AG04450 (cell line): ENCODE results near the gene TRIM25. TPM values are rescaled to one million over a fixed set of nuclear protein-coding genes. Genes with fewer than 3 reads are reported as not detected.

Experiments
- CTCF ChIA-PET: fragments of 300-600, 350-600 bp; formaldehyde crosslinking; extraction: SDS; loops from one replicate; lab custom pipeline; 2022; ENCODE audit warnings: antibody characterized with exemption, inconsistent platforms; lab: Charles Lee
- POLR2A ChIA-PET: fragments of 350-600 bp; formaldehyde crosslinking; extraction: SDS; loops from one replicate; lab custom pipeline; 2021; ENCODE audit warnings: antibody characterized with exemption, inconsistent platforms; lab: Yijun Ruan, JAX
- DNase-seq: peaks from one replicate; pipeline ENCODE4 v3.0.0-alpha.2; 2011; ENCODE audit warnings: low read depth, low spot score
- H3K27ac ChIP-seq: one replicate; pipeline ENCODE4 v1.5.1; 2012; ENCODE audit warnings: low read depth, low read length, control low read depth
- H3K27me3 ChIP-seq: one replicate; pipeline ENCODE4 v1.6.0; 2012; ENCODE audit warnings: low read length; ENCODE audit not compliant: control insufficient read depth, insufficient read depth
- H3K4me3 ChIP-seq: 2 replicates; pipeline ENCODE4 v1.5.1; 2011; ENCODE audit warnings: mild to moderate bottlenecking, low read depth, low read length, control low read depth
- H3K9me3 ChIP-seq: 2 replicates; pipeline ENCODE4 v1.5.1; 2012; ENCODE audit warnings: low read length; ENCODE audit not compliant: control insufficient read depth, insufficient read depth
- polyA plus RNA-seq: library from polyadenylated mRNA; depleted of rRNA; stranded (reverse); fragments of >200 nt; gene quantifications from 2 replicates; pipeline ENCODE4 v1.2.3, GENCODE V29; 2011
- TF ChIP-seq, protein P1 (sequence below): IDR thresholded peaks from 2 replicates; pipeline ENCODE4 v1.5.1; 2011; ENCODE audit warnings: low read depth, low read length, control low read depth, inconsistent platforms

TRIM25 gene
- polyA plus RNA-seq, 1 experiment = 58.2 TPM

DNA sequence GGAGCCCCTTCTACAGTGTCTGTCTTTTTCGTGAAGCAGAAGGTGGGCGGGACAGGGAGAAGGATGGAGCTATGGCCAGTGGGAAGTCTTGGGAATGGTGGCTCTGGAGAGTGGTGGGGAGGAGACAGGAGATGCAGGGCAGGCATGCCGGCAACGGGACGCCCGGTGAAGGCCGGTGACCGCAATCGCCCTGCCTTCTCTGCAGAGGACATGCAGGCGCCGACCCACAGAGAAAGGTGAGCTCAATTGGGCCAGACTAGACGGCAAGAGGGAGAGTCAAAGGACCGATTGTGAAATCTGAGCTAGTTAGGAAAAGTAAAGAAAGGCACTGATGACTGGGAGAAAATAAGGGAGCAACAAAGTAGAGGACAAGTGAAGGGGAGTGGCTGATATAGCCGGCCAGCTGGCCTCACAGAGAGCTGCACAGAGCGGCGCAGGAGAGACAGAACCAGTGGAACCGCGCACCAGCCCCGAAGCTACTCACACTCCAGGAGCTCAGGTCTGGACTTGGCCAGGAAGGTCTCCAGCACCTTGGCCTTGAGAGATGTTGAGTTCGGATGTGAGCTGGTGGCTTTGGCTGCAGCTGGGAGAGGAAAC, 18.9 kb downstream of the TRIM25 start:
- H3K27ac ChIP-seq = no peak overlapping the region
- TF ChIP-seq, protein P1, sequence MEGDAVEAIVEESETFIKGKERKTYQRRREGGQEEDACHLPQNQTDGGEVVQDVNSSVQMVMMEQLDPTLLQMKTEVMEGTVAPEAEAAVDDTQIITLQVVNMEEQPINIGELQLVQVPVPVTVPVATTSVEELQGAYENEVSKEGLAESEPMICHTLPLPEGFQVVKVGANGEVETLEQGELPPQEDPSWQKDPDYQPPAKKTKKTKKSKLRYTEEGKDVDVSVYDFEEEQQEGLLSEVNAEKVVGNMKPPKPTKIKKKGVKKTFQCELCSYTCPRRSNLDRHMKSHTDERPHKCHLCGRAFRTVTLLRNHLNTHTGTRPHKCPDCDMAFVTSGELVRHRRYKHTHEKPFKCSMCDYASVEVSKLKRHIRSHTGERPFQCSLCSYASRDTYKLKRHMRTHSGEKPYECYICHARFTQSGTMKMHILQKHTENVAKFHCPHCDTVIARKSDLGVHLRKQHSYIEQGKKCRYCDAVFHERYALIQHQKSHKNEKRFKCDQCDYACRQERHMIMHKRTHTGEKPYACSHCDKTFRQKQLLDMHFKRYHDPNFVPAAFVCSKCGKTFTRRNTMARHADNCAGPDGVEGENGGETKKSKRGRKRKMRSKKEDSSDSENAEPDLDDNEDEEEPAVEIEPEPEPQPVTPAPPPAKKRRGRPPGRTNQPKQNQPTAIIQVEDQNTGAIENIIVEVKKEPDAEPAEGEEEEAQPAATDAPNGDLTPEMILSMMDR = no peak
- no peak for DNase-seq
- H3K4me3 ChIP-seq = no peak overlapping the region
- POLR2A ChIA-PET = no interaction called here
- no peaks in the 10 kb centered on the region; the same call in 1 of the 2 replicates for H3K9me3 ChIP-seq
- H3K27me3 ChIP-seq = no peaks in the 10 kb centered on the region
- CTCF ChIA-PET = interaction anchor here (0.5 to 1.2 kb wide), 3 partner anchors 29 to 179 kb away, joined by 3 read pairs; no protein-coding TSS in a partner anchor

DNA sequence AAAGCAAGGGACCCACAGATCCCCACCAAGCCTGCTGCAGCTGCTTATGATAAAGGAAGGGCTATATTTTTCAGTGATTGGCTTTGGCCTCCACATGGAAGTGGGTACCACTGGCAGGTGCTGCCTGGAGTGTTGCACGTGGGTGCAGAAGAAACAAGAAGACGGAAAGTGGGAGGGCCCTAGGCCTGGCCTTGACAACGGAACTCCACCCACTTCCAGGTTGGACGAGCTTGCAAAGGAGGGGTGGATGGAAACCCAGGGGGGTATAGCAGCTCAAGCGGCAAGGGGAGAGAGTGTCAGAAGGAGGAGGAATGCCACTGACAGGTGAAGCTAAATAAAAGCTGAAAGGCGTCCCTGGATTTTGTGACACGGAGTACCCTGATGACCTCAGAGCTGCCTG, 20.3 kb downstream of the TRIM25 start:
- ChIA-PET POLR2A (no interaction called here), CTCF (interaction anchor here (2.6 kb wide), 1 partner anchor 11 kb away, joined by 8 read pairs; no protein-coding TSS in a partner anchor)
- Histone ChIP-seq H3K9me3 (peaks cover 3% of the 10 kb centered on the region), H3K27me3 (no peaks in the 10 kb centered on the region), H3K27ac (no peak overlapping the region), H3K4me3 (no peak overlapping the region)
- TF ChIP-seq, protein P1 = no peak
- DNase-seq = no peak

DNA sequence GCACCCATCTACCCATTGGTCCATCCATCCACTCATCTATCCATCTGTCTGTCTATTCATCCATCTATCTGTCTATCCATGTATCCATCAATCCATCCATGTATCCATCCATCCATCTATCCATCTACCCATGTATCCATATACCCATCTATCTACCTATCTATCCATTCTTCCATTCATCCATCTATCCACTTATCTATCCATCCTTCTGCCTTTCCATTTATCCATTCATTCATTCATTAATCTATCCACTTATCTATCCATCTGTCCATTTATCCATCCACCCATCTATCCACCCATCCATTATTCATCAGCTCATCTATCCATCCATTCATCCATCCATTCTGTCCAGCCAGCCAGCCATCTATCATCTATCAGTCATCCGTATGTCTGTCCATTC, 21.5 kb downstream of the TRIM25 start:
- POLR2A ChIA-PET = no interaction called here
- no peaks in the 10 kb centered on the region for H3K27me3 ChIP-seq
- H3K27ac ChIP-seq = no peak overlapping the region
- H3K4me3 ChIP-seq = no peak overlapping the region
- CTCF ChIA-PET = interaction anchor here (2.6 kb wide), 1 partner anchor 12 kb away, joined by 8 read pairs; no protein-coding TSS in a partner anchor
- no peak for DNase-seq
- peaks cover 14% of the 10 kb centered on the region for H3K9me3 ChIP-seq
- TF ChIP-seq, protein P1 = no peak

DNA sequence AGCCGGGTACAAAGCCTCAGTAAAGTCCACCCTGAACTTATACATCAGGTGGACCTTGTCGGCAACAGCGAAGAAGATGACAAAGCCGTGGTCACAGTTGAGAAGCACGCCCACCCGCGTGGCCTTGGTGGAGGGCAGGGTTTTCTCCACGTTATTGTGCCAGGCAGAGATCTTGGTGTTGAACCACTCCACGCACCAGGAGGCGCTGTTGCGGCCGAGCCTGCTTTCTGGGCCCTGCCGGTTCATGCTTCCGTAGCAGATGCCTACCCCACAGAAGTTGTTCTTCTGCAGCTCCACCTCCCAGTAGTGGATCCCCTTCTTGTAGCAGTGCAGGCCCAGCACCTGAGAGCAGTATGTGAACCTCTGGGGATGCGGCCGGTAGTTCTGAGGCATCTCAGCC, 22.1 kb downstream of the TRIM25 start:
- TF ChIP-seq, protein P1 = peak; percentile 29
- POLR2A ChIA-PET = no interaction called here
- H3K4me3 ChIP-seq = no peak overlapping the region
- H3K9me3 ChIP-seq = peaks cover 14% of the 10 kb centered on the region
- H3K27ac ChIP-seq = peak overlapping the region; percentile 11
- no peaks in the 10 kb centered on the region for H3K27me3 ChIP-seq
- DNase-seq = no peak
- CTCF ChIA-PET = interaction anchor here (1.2 to 2.6 kb wide), 2 partner anchors 13 to 48 kb away, joined by 3 to 8 read pairs; no protein-coding TSS in a partner anchor

- H3K4me3 ChIP-seq = no peak overlapping the region
- no peak overlapping the region for H3K27ac ChIP-seq
- POLR2A ChIA-PET = no interaction called here
- TF ChIP-seq, protein P1 = no peak
- peaks cover 14% of the 10 kb centered on the region for H3K9me3 ChIP-seq
- no peaks in the 10 kb centered on the region for H3K27me3 ChIP-seq
- no peak for DNase-seq
- CTCF ChIA-PET = interaction anchor here (1.2 kb wide), 1 partner anchor 48 kb away, joined by 3 read pairs; no protein-coding TSS in a partner anchor
Measured at GRCh38 chr17:56890906-56891674, 22.8 kb downstream of the TRIM25 start.
